AG04449 (cell line): ENCODE data around the gene CHCHD6.

Experiments
- CTCF ChIA-PET: fragments of 350-600 bp; formaldehyde crosslinking; extraction: SDS; loops from one replicate; lab custom pipeline; 2021; ENCODE audit warnings: antibody characterized with exemption; lab: Yijun Ruan, JAX
- POLR2A ChIA-PET: fragments of 400-600, 350-600 bp; formaldehyde crosslinking; extraction: SDS; loops from one replicate; lab custom pipeline; 2020; ENCODE audit warnings: antibody characterized with exemption, inconsistent platforms; lab: Yijun Ruan, JAX
- DNase-seq: peaks from one replicate; pipeline ENCODE4 v3.0.0-alpha.2; 2010; ENCODE audit warnings: low read depth, low spot score
- H3K4me3 ChIP-seq: 2 replicates; pipeline ENCODE4 v1.5.1; 2011; ENCODE audit warnings: low read depth, mild to moderate bottlenecking, control low read depth, low read length
- TF ChIP-seq, protein P1 (sequence below): IDR thresholded peaks from one replicate; pipeline ENCODE4 v1.5.1; 2011; ENCODE audit warnings: mild to moderate bottlenecking, moderate library complexity, low read length, control low read depth, inconsistent platforms; ENCODE audit not compliant: insufficient read depth; ENCODE audit errors: missing control alignments

CHCHD6 gene

DNA sequence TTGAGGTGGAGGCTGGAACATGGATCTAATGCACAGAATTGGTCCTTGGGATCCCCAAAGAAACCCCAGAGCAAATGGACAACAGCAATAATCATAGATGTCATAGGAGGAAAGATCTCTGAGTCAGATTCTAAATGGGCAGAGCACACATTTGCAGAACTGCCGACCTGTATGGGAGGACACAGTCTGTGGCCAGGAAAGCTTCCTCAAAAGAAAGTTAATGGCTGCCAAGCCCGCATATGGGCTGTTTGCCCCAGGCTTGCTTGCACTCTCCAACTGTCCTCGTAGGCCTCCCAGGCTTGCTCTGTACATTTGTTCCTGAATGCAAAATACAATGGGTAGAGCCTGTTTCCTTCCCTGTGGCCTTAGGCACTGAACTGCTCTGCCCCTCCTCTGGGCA is 176.9 kb downstream of the CHCHD6 start:
- POLR2A ChIA-PET: no interaction called here
- DNase-seq: no peak
- TF ChIP-seq, protein P1, sequence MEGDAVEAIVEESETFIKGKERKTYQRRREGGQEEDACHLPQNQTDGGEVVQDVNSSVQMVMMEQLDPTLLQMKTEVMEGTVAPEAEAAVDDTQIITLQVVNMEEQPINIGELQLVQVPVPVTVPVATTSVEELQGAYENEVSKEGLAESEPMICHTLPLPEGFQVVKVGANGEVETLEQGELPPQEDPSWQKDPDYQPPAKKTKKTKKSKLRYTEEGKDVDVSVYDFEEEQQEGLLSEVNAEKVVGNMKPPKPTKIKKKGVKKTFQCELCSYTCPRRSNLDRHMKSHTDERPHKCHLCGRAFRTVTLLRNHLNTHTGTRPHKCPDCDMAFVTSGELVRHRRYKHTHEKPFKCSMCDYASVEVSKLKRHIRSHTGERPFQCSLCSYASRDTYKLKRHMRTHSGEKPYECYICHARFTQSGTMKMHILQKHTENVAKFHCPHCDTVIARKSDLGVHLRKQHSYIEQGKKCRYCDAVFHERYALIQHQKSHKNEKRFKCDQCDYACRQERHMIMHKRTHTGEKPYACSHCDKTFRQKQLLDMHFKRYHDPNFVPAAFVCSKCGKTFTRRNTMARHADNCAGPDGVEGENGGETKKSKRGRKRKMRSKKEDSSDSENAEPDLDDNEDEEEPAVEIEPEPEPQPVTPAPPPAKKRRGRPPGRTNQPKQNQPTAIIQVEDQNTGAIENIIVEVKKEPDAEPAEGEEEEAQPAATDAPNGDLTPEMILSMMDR: no peak

GRCh38 chr3:126881861-126882260 is 177.8 kb downstream of the CHCHD6 start:
- ChIA-PET CTCF (interaction anchor here (1.6 kb wide), 1 partner anchor 30 kb away, joined by 3 read pairs; no protein-coding TSS in a partner anchor), POLR2A (no interaction called here)
- TF ChIP-seq, protein P1: no peak
- no peak overlapping the region for H3K4me3 ChIP-seq
- DNase-seq: no peak

More for the DNA sequence above, 176.9 kb downstream of the CHCHD6 start:
- CTCF ChIA-PET: interaction anchor here (1.6 kb wide), 1 partner anchor 31 kb away, joined by 3 read pairs; no protein-coding TSS in a partner anchor
- no peak overlapping the region for H3K4me3 ChIP-seq

DNA sequence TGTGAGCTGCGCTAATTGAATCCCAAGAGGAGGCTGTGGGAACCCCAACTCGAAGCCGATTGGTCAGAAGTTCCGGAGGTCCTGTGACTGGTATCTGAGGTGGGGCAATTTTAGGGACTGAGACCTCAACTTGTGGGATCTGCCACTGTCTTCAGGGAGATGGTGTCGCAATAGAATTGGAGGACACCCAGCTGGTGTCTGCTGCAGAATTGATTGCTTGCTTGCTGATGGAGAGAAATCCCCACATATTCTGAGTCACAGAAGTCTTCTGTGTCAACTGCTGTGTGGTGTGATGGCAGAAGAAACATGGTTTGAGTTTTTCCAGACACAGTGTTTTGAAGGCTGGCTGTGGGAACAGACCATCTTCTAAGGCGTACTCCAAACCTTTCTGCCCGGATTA is 179.2 kb downstream of the CHCHD6 start:
- TF ChIP-seq, protein P1: no peak
- peak; percentile 12 for DNase-seq
- POLR2A ChIA-PET: no interaction called here
- no peak overlapping the region for H3K4me3 ChIP-seq
- CTCF ChIA-PET: no interaction called here

- ChIA-PET POLR2A (no interaction called here), CTCF (interaction anchor here (1.1 kb wide), 1 partner anchor 10 kb away, joined by 5 read pairs; no protein-coding TSS in a partner anchor)
- no peak overlapping the region for H3K4me3 ChIP-seq
- TF ChIP-seq, protein P1: no peak
- no peak for DNase-seq
Measured at GRCh38 chr3:126885425-126885824, 181.4 kb downstream of the CHCHD6 start.

- ChIA-PET CTCF (interaction anchor here (1.1 kb wide), 1 partner anchor 10 kb away, joined by 5 read pairs; no protein-coding TSS in a partner anchor), POLR2A (no interaction called here)
- H3K4me3 ChIP-seq: no peak overlapping the region
- DNase-seq: no peak
- TF ChIP-seq, protein P1: no peak
Measured at GRCh38 chr3:126886217-126886616, 182.2 kb downstream of the CHCHD6 start.

- no peak for DNase-seq
- CTCF ChIA-PET: interaction anchor here (1.0 to 1.5 kb wide), 3 partner anchors 12 to 135 kb away, joined by 3 to 4 read pairs (median 3); no protein-coding TSS in a partner anchor
- POLR2A ChIA-PET: no interaction called here
- H3K4me3 ChIP-seq: no peak overlapping the region
- TF ChIP-seq, protein P1: no peak
Measured at GRCh38 chr3:126887686-126888085, 183.6 kb downstream of the CHCHD6 start.
